Ishikawa (cell line): Measurements from ENCODE around the gene SLC35F6.

Experiments used
- CEBPB ChIP-seq: IDR thresholded peaks from 2 replicates; pipeline ENCODE4 v1.6.1; 2012
- CREB1 ChIP-seq: IDR thresholded peaks from 2 replicates; pipeline ENCODE4 v1.6.1; 2012; ENCODE audit warnings: low read depth
- EGR1 ChIP-seq: IDR thresholded peaks from 2 replicates; pipeline ENCODE4 v1.6.1; 2012
- EP300 ChIP-seq: IDR thresholded peaks from 2 replicates; pipeline ENCODE4 v1.6.1; 2012; ENCODE audit warnings: borderline replicate concordance
- FOXM1 ChIP-seq: IDR thresholded peaks from 2 replicates; pipeline ENCODE4 v1.6.1; 2012; ENCODE audit warnings: low read depth, borderline replicate concordance
- MAX ChIP-seq: IDR thresholded peaks from 2 replicates; pipeline ENCODE4 v1.6.1; 2012
- NFIC ChIP-seq: IDR thresholded peaks from 2 replicates; pipeline ENCODE4 v1.6.1; 2012
- RAD21 ChIP-seq: IDR thresholded peaks from 2 replicates; pipeline ENCODE4 v1.6.1; 2012; ENCODE audit warnings: low read depth
- REST ChIP-seq: IDR thresholded peaks from 2 replicates; pipeline ENCODE4 v1.6.1; 2012; ENCODE audit warnings: low read depth, mild to moderate bottlenecking
- TAF1 ChIP-seq: IDR thresholded peaks from 2 replicates; pipeline ENCODE4 v1.6.1; 2012; ENCODE audit warnings: low read depth, mild to moderate bottlenecking
- TCF12 ChIP-seq: IDR thresholded peaks from 2 replicates; pipeline ENCODE4 v1.6.1; 2012; ENCODE audit warnings: low read depth
- TEAD4 ChIP-seq: IDR thresholded peaks from 2 replicates; pipeline ENCODE4 v1.6.1; 2012
- USF1 ChIP-seq: IDR thresholded peaks from 2 replicates; pipeline ENCODE4 v1.6.1; 2012
- YY1 ChIP-seq: IDR thresholded peaks from 2 replicates; pipeline ENCODE4 v1.6.1; 2012; ENCODE audit warnings: low read depth
- ZBTB7A ChIP-seq: IDR thresholded peaks from 2 replicates; pipeline ENCODE4 v1.6.1; 2012; ENCODE audit warnings: low read depth

SLC35F6 gene

GRCh38 chr2:26764078-26764887 lies at the start of gene SLC35F6:
SLC35F6 (plus strand) TSS chr2:26764284; CDS start chr2:26764350, 66 bp downstream.
- TF ChIP-seq FOXM1: no peak
- peak; percentile 99 for TF ChIP-seq USF1
- TF ChIP-seq ZBTB7A: peak; percentile 73; the same call in 1 of the 2 replicates
- peak; percentile 40; the same call in 1 of the 2 replicates for TF ChIP-seq TCF12
- peak; percentile 59 for TF ChIP-seq TAF1
- TF ChIP-seq EP300: no peak
- TF ChIP-seq MAX: peak; percentile 77
- no peak for TF ChIP-seq RAD21

GRCh38 chr2:26715528-26716270 lies 48.4 kb upstream of the SLC35F6 start:
- TF ChIP-seq TEAD4 (no peak), FOXM1 (no peak), REST (no peak), TAF1 (no peak), EP300 (no peak), USF1 (no peak), MAX (no peak), EGR1 (no peak), NFIC (no peak), ZBTB7A (no peak), RAD21 (no peak), YY1 (no peak), CREB1 (no peak), TCF12 (no peak), CEBPB (no peak)

- TF ChIP-seq TCF12: no peak
Measured at GRCh38 chr2:26716340-26716739, 47.7 kb upstream of the SLC35F6 start.

GRCh38 chr2:26716769-26717168 lies 47.3 kb upstream of the SLC35F6 start:
- TF ChIP-seq YY1: no peak
- TF ChIP-seq EGR1: no peak
- TF ChIP-seq TCF12: no peak
- no peak for TF ChIP-seq FOXM1
- no peak for TF ChIP-seq MAX
- TF ChIP-seq CREB1: no peak
- no peak for TF ChIP-seq REST
- no peak for TF ChIP-seq TEAD4
- no peak for TF ChIP-seq EP300
- TF ChIP-seq CEBPB: no peak
- TF ChIP-seq USF1: no peak
- no peak for TF ChIP-seq NFIC
- TF ChIP-seq RAD21: no peak

- no peak for TF ChIP-seq CREB1
- no peak for TF ChIP-seq YY1
Measured at GRCh38 chr2:26717362-26717761, 46.7 kb upstream of the SLC35F6 start.
